Ishikawa (cell line): ENCODE results near the gene PGP.

Source experiments
- CEBPB ChIP-seq: IDR thresholded peaks from 2 replicates; pipeline ENCODE4 v1.6.1; 2012
- EP300 ChIP-seq: IDR thresholded peaks from 2 replicates; pipeline ENCODE4 v1.6.1; 2012; ENCODE audit warnings: borderline replicate concordance
- TF ChIP-seq, protein P1 (sequence below): IDR thresholded peaks from 2 replicates; pipeline ENCODE4 v1.6.1; 2012

DNA sequence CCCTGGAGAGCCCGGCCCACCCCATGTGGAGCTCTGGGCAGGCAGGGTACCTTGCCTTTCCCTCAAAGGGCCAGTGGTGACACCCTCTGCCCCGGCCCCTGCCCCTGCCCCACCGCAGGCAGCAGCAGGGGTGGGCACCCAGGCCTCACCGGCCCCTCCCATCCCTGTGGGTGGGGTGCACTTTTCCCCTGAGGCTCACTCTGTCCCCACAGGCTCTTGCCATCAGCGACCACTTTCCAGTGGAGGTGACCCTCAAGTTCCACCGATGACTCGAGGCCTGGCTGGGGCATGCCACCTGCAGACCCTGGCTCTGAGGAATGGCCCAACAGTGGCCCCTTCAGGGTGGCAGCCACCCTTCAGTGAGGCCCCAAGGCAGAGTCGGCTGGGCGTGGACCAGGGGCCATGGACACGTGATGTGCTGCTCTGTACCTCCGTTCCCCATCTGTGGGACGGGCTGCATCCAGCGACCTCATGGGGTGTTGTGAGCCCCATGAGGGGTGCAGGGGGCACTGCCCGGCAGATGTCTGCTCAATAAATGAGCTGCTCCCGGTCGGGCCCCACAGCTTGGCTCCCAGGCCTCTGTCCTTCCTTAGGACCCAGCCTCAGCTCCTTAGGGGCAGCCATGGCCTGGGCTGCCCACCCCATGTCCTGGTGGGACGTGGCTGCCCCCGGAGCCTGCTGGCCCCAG lies 23.7 kb upstream of the PGP start:
- TF ChIP-seq CEBPB, result no peak
- TF ChIP-seq, protein P1, sequence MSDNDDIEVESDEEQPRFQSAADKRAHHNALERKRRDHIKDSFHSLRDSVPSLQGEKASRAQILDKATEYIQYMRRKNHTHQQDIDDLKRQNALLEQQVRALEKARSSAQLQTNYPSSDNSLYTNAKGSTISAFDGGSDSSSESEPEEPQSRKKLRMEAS, result no peak
- no peak for TF ChIP-seq EP300
